Measurements from ENCODE around the gene VGLL1.

The VGLL1 gene

GRCh38 chrX:136529795-136530194, 2.2 kb upstream of the VGLL1 start:
- Histone ChIP-seq H3K27me3 (ENCODE audit: insufficient read depth, insufficient read length) (no peaks in the 10 kb centered on the region), H3K36me3 (ENCODE audit: insufficient read depth, insufficient read length, low read length) (no peaks in the 10 kb centered on the region), H3K4me3 (ENCODE audit: insufficient read length, low read depth) (no peak overlapping the region), H3K9ac (ENCODE audit: insufficient read length, low read depth) (no peak overlapping the region), H3K4me1 (ENCODE audit: insufficient read depth, insufficient read length) (no peaks in the 10 kb centered on the region), H3K9me3 (ENCODE audit: insufficient read depth, low read length) (no peaks in the 10 kb centered on the region)
- DNase-seq (ENCODE audit: low read depth, low spot score), result no peak
- TF ChIP-seq YY1 (IDR thresholded peaks at IDR 0.05; ENCODE audit: insufficient read depth, insufficient read length) (no peak), SUZ12 (IDR thresholded peaks at IDR 0.05; ENCODE audit: extremely low read depth, insufficient read depth, insufficient read length) (no peak)

- no peak for TF ChIP-seq ZNF274 (IDR thresholded peaks at IDR 0.05; ENCODE audit: low read depth, low read length)
- no peak for TF ChIP-seq SUZ12 (IDR thresholded peaks at IDR 0.05; ENCODE audit: extremely low read depth, insufficient read depth, insufficient read length)
- no peak for TF ChIP-seq YY1 (IDR thresholded peaks at IDR 0.05; ENCODE audit: insufficient read depth, insufficient read length)
- Histone ChIP-seq H3K27me3 (ENCODE audit: insufficient read depth, insufficient read length) (no peaks in the 10 kb centered on the region), H3K4me3 (ENCODE audit: insufficient read length, low read depth) (no peak overlapping the region), H3K36me3 (ENCODE audit: insufficient read depth, insufficient read length, low read length) (no peaks in the 10 kb centered on the region), H3K4me1 (ENCODE audit: insufficient read depth, insufficient read length) (no peaks in the 10 kb centered on the region), H3K9ac (ENCODE audit: insufficient read length, low read depth) (no peak overlapping the region), H3K9me3 (ENCODE audit: insufficient read depth, low read length) (no peaks in the 10 kb centered on the region)
- no peak for DNase-seq (ENCODE audit: low read depth, low spot score)
Measured at GRCh38 chrX:136534131-136534530, 2.1 kb downstream of the VGLL1 start.

GRCh38 chrX:136538811-136539210, 6.8 kb downstream of the VGLL1 start:
- H3K4me3 ChIP-seq (ENCODE audit: insufficient read length, low read depth), result no peak overlapping the region

GRCh38 chrX:136540226-136540625, 8.2 kb downstream of the VGLL1 start:
- TF ChIP-seq ZNF274 (IDR thresholded peaks at IDR 0.05; ENCODE audit: low read depth, low read length) (no peak), SUZ12 (IDR thresholded peaks at IDR 0.05; ENCODE audit: extremely low read depth, insufficient read depth, insufficient read length) (no peak), YY1 (IDR thresholded peaks at IDR 0.05; ENCODE audit: insufficient read depth, insufficient read length) (no peak)
- H3K27me3 ChIP-seq (ENCODE audit: insufficient read depth, insufficient read length), result no peaks in the 10 kb centered on the region
- H3K4me1 ChIP-seq (ENCODE audit: insufficient read depth, insufficient read length), result no peaks in the 10 kb centered on the region
- no peaks in the 10 kb centered on the region for H3K36me3 ChIP-seq (ENCODE audit: insufficient read depth, insufficient read length, low read length)
- no peak overlapping the region for H3K4me3 ChIP-seq (ENCODE audit: insufficient read length, low read depth)
- DNase-seq (ENCODE audit: low read depth, low spot score), result no peak
- H3K9ac ChIP-seq (ENCODE audit: insufficient read length, low read depth), result no peak overlapping the region
- no peaks in the 10 kb centered on the region for H3K9me3 ChIP-seq (ENCODE audit: insufficient read depth, low read length)

More at GRCh38 chrX:136538811-136539210, 6.8 kb downstream of the VGLL1 start:
- no peaks in the 10 kb centered on the region for H3K4me1 ChIP-seq (ENCODE audit: insufficient read depth, insufficient read length)
- DNase-seq (ENCODE audit: low read depth, low spot score), result no peak
- H3K9me3 ChIP-seq (ENCODE audit: insufficient read depth, low read length), result no peaks in the 10 kb centered on the region
- TF ChIP-seq YY1 (IDR thresholded peaks at IDR 0.05; ENCODE audit: insufficient read depth, insufficient read length), result no peak
- no peaks in the 10 kb centered on the region for H3K36me3 ChIP-seq (ENCODE audit: insufficient read depth, insufficient read length, low read length)
- H3K27me3 ChIP-seq (ENCODE audit: insufficient read depth, insufficient read length), result no peaks in the 10 kb centered on the region
- H3K9ac ChIP-seq (ENCODE audit: insufficient read length, low read depth), result no peak overlapping the region

- DNase-seq (ENCODE audit: low read depth, low spot score), result no peak
- Histone ChIP-seq H3K9me3 (ENCODE audit: insufficient read depth, low read length) (no peaks in the 10 kb centered on the region), H3K4me3 (ENCODE audit: insufficient read length, low read depth) (no peak overlapping the region), H3K27me3 (ENCODE audit: insufficient read depth, insufficient read length) (no peaks in the 10 kb centered on the region), H3K9ac (ENCODE audit: insufficient read length, low read depth) (no peak overlapping the region), H3K36me3 (ENCODE audit: insufficient read depth, insufficient read length, low read length) (no peaks in the 10 kb centered on the region), H3K4me1 (ENCODE audit: insufficient read depth, insufficient read length) (no peaks in the 10 kb centered on the region)
- TF ChIP-seq ZNF274 (IDR thresholded peaks at IDR 0.05; ENCODE audit: low read depth, low read length) (no peak), SUZ12 (IDR thresholded peaks at IDR 0.05; ENCODE audit: extremely low read depth, insufficient read depth, insufficient read length) (no peak), YY1 (IDR thresholded peaks at IDR 0.05; ENCODE audit: insufficient read depth, insufficient read length) (no peak)
Measured at GRCh38 chrX:136541294-136541693, 9.3 kb downstream of the VGLL1 start.

GRCh38 chrX:136542281-136542680, 10.3 kb downstream of the VGLL1 start:
- Histone ChIP-seq H3K9ac (ENCODE audit: insufficient read length, low read depth) (no peak overlapping the region), H3K4me3 (ENCODE audit: insufficient read length, low read depth) (no peak overlapping the region), H3K9me3 (ENCODE audit: insufficient read depth, low read length) (no peaks in the 10 kb centered on the region), H3K27me3 (ENCODE audit: insufficient read depth, insufficient read length) (no peaks in the 10 kb centered on the region), H3K36me3 (ENCODE audit: insufficient read depth, insufficient read length, low read length) (no peaks in the 10 kb centered on the region), H3K4me1 (ENCODE audit: insufficient read depth, insufficient read length) (no peaks in the 10 kb centered on the region)
- TF ChIP-seq SUZ12 (IDR thresholded peaks at IDR 0.05; ENCODE audit: extremely low read depth, insufficient read depth, insufficient read length) (no peak), ZNF274 (IDR thresholded peaks at IDR 0.05; ENCODE audit: low read depth, low read length) (no peak), YY1 (IDR thresholded peaks at IDR 0.05; ENCODE audit: insufficient read depth, insufficient read length) (no peak)
- no peak for DNase-seq (ENCODE audit: low read depth, low spot score)

- no peak for DNase-seq (ENCODE audit: low read depth, low spot score)
- no peaks in the 10 kb centered on the region for H3K27me3 ChIP-seq (ENCODE audit: insufficient read depth, insufficient read length)
- no peaks in the 10 kb centered on the region for H3K9me3 ChIP-seq (ENCODE audit: insufficient read depth, low read length)
- TF ChIP-seq YY1 (IDR thresholded peaks at IDR 0.05; ENCODE audit: insufficient read depth, insufficient read length) (no peak), ZNF274 (IDR thresholded peaks at IDR 0.05; ENCODE audit: low read depth, low read length) (no peak), SUZ12 (IDR thresholded peaks at IDR 0.05; ENCODE audit: extremely low read depth, insufficient read depth, insufficient read length) (no peak)
- H3K4me3 ChIP-seq (ENCODE audit: insufficient read length, low read depth), result no peak overlapping the region
- no peaks in the 10 kb centered on the region for H3K36me3 ChIP-seq (ENCODE audit: insufficient read depth, insufficient read length, low read length)
- H3K4me1 ChIP-seq (ENCODE audit: insufficient read depth, insufficient read length), result no peaks in the 10 kb centered on the region
- H3K9ac ChIP-seq (ENCODE audit: insufficient read length, low read depth), result no peak overlapping the region
Measured at GRCh38 chrX:136546371-136546781, 14.4 kb downstream of the VGLL1 start.

GRCh38 chrX:136549226-136549625, 17.2 kb downstream of the VGLL1 start:
- DNase-seq (ENCODE audit: low read depth, low spot score), result no peak
- H3K9ac ChIP-seq (ENCODE audit: insufficient read length, low read depth), result no peak overlapping the region
- no peak for TF ChIP-seq YY1 (IDR thresholded peaks at IDR 0.05; ENCODE audit: insufficient read depth, insufficient read length)
- no peak for TF ChIP-seq ZNF274 (IDR thresholded peaks at IDR 0.05; ENCODE audit: low read depth, low read length)
- no peak for TF ChIP-seq SUZ12 (IDR thresholded peaks at IDR 0.05; ENCODE audit: extremely low read depth, insufficient read depth, insufficient read length)
- H3K27me3 ChIP-seq (ENCODE audit: insufficient read depth, insufficient read length), result no peaks in the 10 kb centered on the region
- H3K36me3 ChIP-seq (ENCODE audit: insufficient read depth, insufficient read length, low read length), result no peaks in the 10 kb centered on the region
- H3K4me1 ChIP-seq (ENCODE audit: insufficient read depth, insufficient read length), result no peaks in the 10 kb centered on the region
- no peak overlapping the region for H3K4me3 ChIP-seq (ENCODE audit: insufficient read length, low read depth)
- no peaks in the 10 kb centered on the region for H3K9me3 ChIP-seq (ENCODE audit: insufficient read depth, low read length)

All from NT2/D1 (cell line).